Osteoblast (primary cell): ENCODE measurements around the gene ILRUN. TPM values are rescaled to one million over a fixed set of nuclear protein-coding genes. Genes with fewer than 3 reads are reported as not detected.
A peak's percentile ranks its signal among the peaks of the same experiment; 100 is the strongest.

Experiments used
- DNase-seq: peaks from one replicate; pipeline ENCODE4 v3.0.0; 2011; ENCODE audit warnings: low spot score, mixed read lengths; ENCODE audit not compliant: insufficient read length; ENCODE audit errors: missing footprints
- H2AFZ ChIP-seq: 2 replicates; pipeline ENCODE4 v1.6.0; 2011; ENCODE audit warnings: mild to moderate bottlenecking, low read length
- H3K27ac ChIP-seq: 2 replicates; pipeline ENCODE4 v1.5.1; 2011; ENCODE audit warnings: mild to moderate bottlenecking, low read depth, low read length, moderate library complexity
- H3K27me3 ChIP-seq: 2 replicates; pipeline ENCODE4 v1.6.0; 2012; ENCODE audit warnings: mild to moderate bottlenecking, control low read depth, inconsistent platforms, low read length, moderate library complexity; ENCODE audit not compliant: insufficient read depth
- H3K36me3 ChIP-seq: 2 replicates; pipeline ENCODE4 v1.5.1; 2011; ENCODE audit warnings: mild to moderate bottlenecking, low read length, control low read depth, moderate library complexity; ENCODE audit not compliant: insufficient read depth
- H3K4me1 ChIP-seq: 2 replicates; pipeline ENCODE4 v1.5.1; 2011; ENCODE audit warnings: mild to moderate bottlenecking, low read length, control low read depth, moderate library complexity; ENCODE audit not compliant: insufficient read depth
- H3K4me2 ChIP-seq: 2 replicates; pipeline ENCODE4 v1.6.0; 2011; ENCODE audit warnings: mild to moderate bottlenecking, low read length; ENCODE audit not compliant: insufficient read depth
- H3K4me3 ChIP-seq: fragments of 200-600 bp; sonication (generic); 3 replicates; pipeline ENCODE4 v1.5.1; 2012; ENCODE audit warnings: mild to moderate bottlenecking, low read length, inconsistent platforms; ENCODE audit not compliant: insufficient read depth
- H3K79me2 ChIP-seq: 2 replicates; pipeline ENCODE4 v1.6.0; 2012; ENCODE audit warnings: mild to moderate bottlenecking, low read length, control low read depth, inconsistent platforms; ENCODE audit not compliant: insufficient read depth
- H3K9me3 ChIP-seq: 2 replicates; pipeline ENCODE4 v1.5.1; 2011; ENCODE audit warnings: low read depth, low read length, control low read depth
- H4K20me1 ChIP-seq: 2 replicates; pipeline ENCODE4 v1.6.0; 2012; ENCODE audit warnings: mild to moderate bottlenecking, low read length, control low read depth; ENCODE audit not compliant: insufficient read depth
- total RNA-seq: library from RNA; depleted of rRNA; stranded (reverse); fragments of >200 nt; gene quantifications from 2 replicates; pipeline ENCODE4 v1.2.3, GENCODE V29; 2012
- TF ChIP-seq, protein P1 (sequence below): IDR thresholded peaks from 2 replicates; pipeline ENCODE4 v1.5.1; 2011; ENCODE audit warnings: mild to moderate bottlenecking, low read depth, low read length, moderate library complexity; ENCODE audit errors: extremely low read depth

Gene ILRUN
- total RNA-seq, 1 donor = 38.0 TPM

DNA sequence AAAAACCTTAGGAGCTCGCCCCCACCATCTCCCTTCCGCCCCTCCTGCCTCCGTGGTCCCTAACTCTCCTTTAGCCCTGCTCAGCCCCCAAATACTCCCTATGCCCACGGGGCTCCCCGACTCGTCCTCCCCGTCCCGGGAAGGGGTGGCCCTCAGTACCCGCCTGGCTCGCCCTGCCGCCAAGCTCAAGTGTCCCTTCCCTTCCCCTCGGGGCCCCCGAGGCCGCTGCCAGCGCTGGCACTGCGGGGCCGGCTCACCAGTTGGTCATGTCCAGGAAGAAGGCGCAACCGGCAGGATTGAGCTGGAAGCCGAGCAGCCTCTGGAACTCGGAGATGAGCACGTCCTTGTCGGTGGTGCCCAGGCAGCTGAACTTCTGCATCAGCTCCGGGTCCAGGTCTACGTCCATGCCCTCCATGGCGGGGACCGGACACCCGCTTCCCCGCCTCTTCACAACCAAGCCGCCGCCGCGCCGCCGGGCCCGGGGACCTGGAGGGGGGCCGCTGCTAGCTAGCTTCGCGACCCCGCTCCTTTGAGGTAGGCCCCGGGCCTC, 303 bp downstream of the ILRUN start:
- H3K4me1 ChIP-seq = peaks cover 14% of the 10 kb centered on the region
- H2AFZ ChIP-seq = peak overlapping the region; percentile 92
- H3K9me3 ChIP-seq = no peaks in the 10 kb centered on the region
- DNase-seq = peak; percentile 80
- peak overlapping the region; percentile 88 for H3K27ac ChIP-seq
- no peaks in the 10 kb centered on the region for H3K36me3 ChIP-seq
- H3K4me3 ChIP-seq = peak overlapping the region; percentile 79
- TF ChIP-seq, protein P1, sequence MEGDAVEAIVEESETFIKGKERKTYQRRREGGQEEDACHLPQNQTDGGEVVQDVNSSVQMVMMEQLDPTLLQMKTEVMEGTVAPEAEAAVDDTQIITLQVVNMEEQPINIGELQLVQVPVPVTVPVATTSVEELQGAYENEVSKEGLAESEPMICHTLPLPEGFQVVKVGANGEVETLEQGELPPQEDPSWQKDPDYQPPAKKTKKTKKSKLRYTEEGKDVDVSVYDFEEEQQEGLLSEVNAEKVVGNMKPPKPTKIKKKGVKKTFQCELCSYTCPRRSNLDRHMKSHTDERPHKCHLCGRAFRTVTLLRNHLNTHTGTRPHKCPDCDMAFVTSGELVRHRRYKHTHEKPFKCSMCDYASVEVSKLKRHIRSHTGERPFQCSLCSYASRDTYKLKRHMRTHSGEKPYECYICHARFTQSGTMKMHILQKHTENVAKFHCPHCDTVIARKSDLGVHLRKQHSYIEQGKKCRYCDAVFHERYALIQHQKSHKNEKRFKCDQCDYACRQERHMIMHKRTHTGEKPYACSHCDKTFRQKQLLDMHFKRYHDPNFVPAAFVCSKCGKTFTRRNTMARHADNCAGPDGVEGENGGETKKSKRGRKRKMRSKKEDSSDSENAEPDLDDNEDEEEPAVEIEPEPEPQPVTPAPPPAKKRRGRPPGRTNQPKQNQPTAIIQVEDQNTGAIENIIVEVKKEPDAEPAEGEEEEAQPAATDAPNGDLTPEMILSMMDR = no peak
- H3K79me2 ChIP-seq = peaks cover 55% of the 10 kb centered on the region
- H4K20me1 ChIP-seq = peaks cover 39% of the 10 kb centered on the region
- peak overlapping the region; percentile 96 for H3K4me2 ChIP-seq
- H3K27me3 ChIP-seq = no peaks in the 10 kb centered on the region

GRCh38 chr6:34695729-34696188, 808 bp downstream of the ILRUN start:
- H3K36me3 ChIP-seq = no peaks in the 10 kb centered on the region
- H3K79me2 ChIP-seq = peaks cover 60% of the 10 kb centered on the region
- peak; percentile 46 for DNase-seq
- TF ChIP-seq, protein P1 = no peak
- no peaks in the 10 kb centered on the region for H3K27me3 ChIP-seq
- peaks cover 14% of the 10 kb centered on the region for H3K4me1 ChIP-seq
- peak overlapping the region; percentile 96 for H3K4me2 ChIP-seq
- peak overlapping the region; percentile 88 for H3K27ac ChIP-seq
- H4K20me1 ChIP-seq = peaks cover 41% of the 10 kb centered on the region
- H3K9me3 ChIP-seq = no peaks in the 10 kb centered on the region
- H3K4me3 ChIP-seq = peak overlapping the region; percentile 79
- peak overlapping the region; percentile 92 for H2AFZ ChIP-seq

DNA sequence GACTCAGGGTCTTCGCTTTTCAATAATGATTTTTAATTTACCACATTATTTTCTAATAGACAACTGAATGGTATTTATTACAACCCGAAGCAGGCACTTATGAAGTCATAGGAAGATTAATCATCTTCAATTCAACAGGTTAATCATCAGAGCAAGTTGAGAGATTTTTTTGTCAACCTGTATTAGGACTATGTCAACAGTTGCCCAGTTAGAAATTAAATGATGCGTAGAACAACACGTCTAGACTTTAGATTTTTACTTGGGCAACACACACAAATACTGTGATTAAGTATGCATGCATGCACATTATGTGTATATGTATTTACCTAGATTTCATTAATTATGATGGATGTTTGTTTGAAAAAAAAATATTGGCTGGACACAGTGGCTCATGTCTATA, 4.3 kb downstream of the ILRUN start:
- peaks cover 54% of the 10 kb centered on the region for H4K20me1 ChIP-seq
- peaks cover 93% of the 10 kb centered on the region for H3K79me2 ChIP-seq
- H3K4me1 ChIP-seq = peaks cover 14% of the 10 kb centered on the region
- no peak overlapping the region for H3K4me3 ChIP-seq
- H3K36me3 ChIP-seq = no peaks in the 10 kb centered on the region
- no peaks in the 10 kb centered on the region for H3K9me3 ChIP-seq
- H3K27ac ChIP-seq = no peak overlapping the region
- TF ChIP-seq, protein P1 = no peak
- no peaks in the 10 kb centered on the region for H3K27me3 ChIP-seq
- no peak for DNase-seq
- H2AFZ ChIP-seq = no peak overlapping the region
- no peak overlapping the region for H3K4me2 ChIP-seq

DNA sequence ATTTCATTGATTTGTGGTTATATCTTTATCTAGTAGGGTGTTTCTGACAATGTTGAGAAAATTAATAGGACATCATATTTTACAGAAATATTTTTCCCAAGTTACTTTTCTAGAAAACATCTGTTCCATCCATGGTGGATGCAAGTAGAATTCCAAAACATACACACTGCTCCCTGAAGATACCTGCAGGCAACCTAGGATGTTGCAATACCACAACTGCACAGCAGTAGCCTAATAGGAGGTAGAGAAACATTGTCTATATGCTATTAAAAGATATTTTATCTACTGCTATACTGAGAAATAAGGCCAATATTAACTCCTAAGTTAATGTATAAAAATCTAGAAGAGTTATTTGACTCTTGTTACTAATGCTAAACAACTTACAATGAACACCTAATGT, 6.8 kb downstream of the ILRUN start:
- TF ChIP-seq, protein P1 = no peak
- peaks cover 52% of the 10 kb centered on the region for H4K20me1 ChIP-seq
- H3K4me2 ChIP-seq = no peak overlapping the region
- no peak overlapping the region for H3K27ac ChIP-seq
- no peak overlapping the region for H3K4me3 ChIP-seq
- peaks cover 5% of the 10 kb centered on the region for H3K4me1 ChIP-seq
- no peaks in the 10 kb centered on the region for H3K27me3 ChIP-seq
- no peaks in the 10 kb centered on the region for H3K36me3 ChIP-seq
- H3K9me3 ChIP-seq = no peaks in the 10 kb centered on the region
- DNase-seq = no peak
- H2AFZ ChIP-seq = no peak overlapping the region
- H3K79me2 ChIP-seq = peaks cover 95% of the 10 kb centered on the region
